ENCODE results near the gene RAB40C.

RAB40C gene

DNA sequence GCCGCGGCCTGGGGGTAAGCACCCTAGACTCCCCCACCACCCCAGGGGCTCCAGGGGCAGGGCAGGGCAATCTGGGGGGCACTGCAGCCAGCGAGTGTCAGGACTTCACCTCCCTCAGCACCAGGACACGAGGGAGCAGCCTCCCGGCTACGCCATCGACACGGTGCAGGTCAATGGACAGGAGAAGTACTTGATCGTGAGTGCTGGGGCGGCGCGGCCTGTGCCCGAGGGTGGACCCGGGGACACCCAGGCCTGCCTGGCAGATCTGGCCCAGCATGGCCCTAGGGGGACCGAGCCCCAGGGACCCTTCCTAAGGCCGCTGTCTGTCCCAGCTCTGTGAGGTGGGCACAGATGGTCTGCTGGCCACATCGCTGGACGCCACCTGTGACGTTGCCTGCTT lies 82.5 kb downstream of the RAB40C start:
- DNase-seq: no peak

- no peak for DNase-seq
Observed at GRCh38 chr16:672851-673250, 83.0 kb downstream of the RAB40C start.

- DNase-seq: no peak
Observed at GRCh38 chr16:673399-673991, 83.6 kb downstream of the RAB40C start.

- DNase-seq: no peak
Observed at GRCh38 chr16:674214-674881, 84.5 kb downstream of the RAB40C start.

DNA sequence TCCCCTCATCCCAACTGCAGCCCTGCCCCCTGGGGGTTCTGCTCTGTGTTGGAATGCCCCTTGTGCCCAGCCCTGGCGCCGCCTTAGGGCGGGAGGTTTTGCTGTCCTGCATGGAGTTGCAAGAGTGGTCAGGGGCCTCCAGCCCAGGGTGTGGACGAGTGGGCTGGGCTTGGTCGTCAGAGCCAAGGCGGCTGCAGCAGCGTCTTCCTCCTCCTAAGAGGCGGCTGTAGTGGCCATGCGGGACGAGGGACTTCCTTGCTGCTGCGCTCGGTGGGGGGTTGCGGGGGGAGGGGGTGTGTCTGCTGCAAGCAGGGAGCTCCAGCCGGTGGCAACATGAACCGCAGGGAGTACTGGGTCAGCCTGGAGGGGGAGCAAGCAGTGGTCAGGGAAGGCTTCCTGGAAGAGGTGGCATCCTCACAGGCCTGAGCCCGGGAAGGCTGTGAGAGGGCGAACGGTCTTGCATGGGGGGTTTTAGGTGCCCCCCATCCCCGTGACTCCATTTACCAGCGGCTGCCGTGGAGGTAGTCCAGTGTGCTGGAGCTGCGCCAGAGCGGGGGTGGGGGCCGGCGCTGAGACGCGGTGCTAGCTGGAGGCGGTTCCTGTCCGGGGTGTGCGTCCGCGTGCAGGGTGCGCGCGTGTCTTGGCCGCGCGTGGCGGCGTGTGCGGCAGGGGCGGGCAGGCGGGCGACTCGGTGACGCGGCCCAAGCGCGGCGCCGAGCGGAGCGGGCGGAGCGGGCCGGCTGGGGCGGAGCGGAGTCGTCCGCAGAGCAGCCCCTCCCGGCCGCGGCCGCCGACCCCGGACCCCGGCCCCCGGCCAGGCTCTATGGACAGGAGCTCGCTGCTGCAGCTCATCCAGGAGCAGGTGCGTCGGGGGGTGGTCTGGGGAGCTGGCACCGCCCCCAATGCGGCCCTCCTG lies 85.4 kb downstream of the RAB40C start, which contains the start of gene RHBDL1:
TSS of gene RHBDL1 (plus strand) at position 704 of the 916 bp plus-strand sequence. CDS start at position 824, 120 bp downstream.
- no peak for DNase-seq

- no peak for DNase-seq
Observed at GRCh38 chr16:675884-676564, 86.2 kb downstream of the RAB40C start.

DNA sequence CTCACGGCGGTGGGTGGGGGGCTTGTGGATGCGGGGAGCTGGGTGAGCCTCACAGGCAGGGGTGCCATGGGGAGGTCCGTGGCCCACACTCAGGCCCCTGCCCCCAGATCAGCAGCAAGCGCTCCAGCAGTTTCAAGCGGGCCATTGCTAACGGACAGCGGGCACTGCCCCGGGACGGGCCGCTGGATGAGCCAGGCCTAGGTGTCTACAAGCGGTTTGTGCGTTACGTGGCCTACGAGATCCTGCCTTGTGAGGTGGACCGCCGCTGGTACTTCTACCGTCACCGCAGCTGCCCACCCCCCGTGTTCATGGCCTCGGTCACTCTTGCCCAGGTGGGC lies 86.7 kb downstream of the RAB40C start:
- DNase-seq: no peak

GRCh38 chr16:676913-677312 lies 87.0 kb downstream of the RAB40C start:
- DNase-seq: peak in 1 of 2 experiments; percentile 20

GRCh38 chr16:677316-678190 lies 87.7 kb downstream of the RAB40C start:
- no peak for DNase-seq

- DNase-seq: no peak
Observed at GRCh38 chr16:678209-678857, 88.5 kb downstream of the RAB40C start.

Measured in stimulated activated CD4-positive, alpha-beta T cell treated with anti-CD3 and anti-CD28 coated beads, Interleukin-4, amount 100 ng/mL, for 4 hours (primary cell).